DOHH2 (cell line): ENCODE measurements around the gene KCNH1.

Source experiments
- H3F3A ChIP-seq: fragments of 200-600 bp; sonication (generic), shearing (Covaris generic); 2 replicates; pipeline ENCODE4 v1.6.0; 2016; ENCODE audit warnings: antibody characterized with exemption, mild to moderate bottlenecking; ENCODE audit not compliant: control insufficient read depth, insufficient read depth
- H3K27ac ChIP-seq: fragments of 200-600 bp; sonication (generic); 2 replicates; pipeline ENCODE4 v1.5.1; 2014; ENCODE audit warnings: low read depth, mild to moderate bottlenecking, low read length, moderate library complexity
- H3K27me3 ChIP-seq: fragments of 200-600 bp; sonication (generic); 2 replicates; pipeline ENCODE4 v1.6.1; 2014; ENCODE audit warnings: mild to moderate bottlenecking, low read length, mixed read lengths; ENCODE audit not compliant: control insufficient read depth
- H3K36me3 ChIP-seq: fragments of 200-600 bp; sonication (generic); 2 replicates; pipeline ENCODE4 v1.6.1; 2014; ENCODE audit warnings: mild to moderate bottlenecking, low read length, moderate library complexity, mixed read lengths; ENCODE audit not compliant: control insufficient read depth
- H3K4me1 ChIP-seq: fragments of 200-600 bp; sonication (generic); 2 replicates; pipeline ENCODE4 v1.6.1; 2014; ENCODE audit warnings: mild to moderate bottlenecking, low read length, mixed read lengths; ENCODE audit not compliant: control insufficient read depth
- H3K4me2 ChIP-seq: fragments of 200-600 bp; sonication (generic); 2 replicates; pipeline ENCODE4 v1.6.0; 2014; ENCODE audit warnings: mild to moderate bottlenecking, low read length, moderate library complexity
- H3K4me3 ChIP-seq: fragments of 200-600 bp; sonication (generic); 2 replicates; pipeline ENCODE4 v1.5.1; 2014; ENCODE audit warnings: mild to moderate bottlenecking, low read length, mixed read lengths
- H3K79me2 ChIP-seq: fragments of 200-600 bp; sonication (generic); 2 replicates; pipeline ENCODE4 v1.6.1; 2014; ENCODE audit warnings: mild to moderate bottlenecking, low read length, mixed read lengths; ENCODE audit not compliant: control insufficient read depth
- H3K9me2 ChIP-seq: fragments of 200-600 bp; sonication (generic); replicated peaks from 2 replicates; pipeline ENCODE4 v1.6.1; 2014; ENCODE audit warnings: mild to moderate bottlenecking, low read length, mixed read lengths; ENCODE audit not compliant: control insufficient read depth
- H3K9me3 ChIP-seq: fragments of 200-600 bp; sonication (generic); 2 replicates; pipeline ENCODE4 v1.6.1; 2014; ENCODE audit warnings: antibody characterized with exemption, low read length, mixed read lengths; ENCODE audit not compliant: control insufficient read depth, insufficient read depth
- H4K20me1 ChIP-seq: fragments of 200-600 bp; sonication (generic); 2 replicates; pipeline ENCODE4 v1.6.0; 2014; ENCODE audit warnings: low read depth, mild to moderate bottlenecking, antibody characterized with exemption, low read length, moderate library complexity; ENCODE audit not compliant: control insufficient read depth, insufficient read depth
- EZH2phosphoT487 ChIP-seq: fragments of 200-600 bp; sonication (generic); IDR thresholded peaks from 2 replicates; pipeline ENCODE4 v1.6.1; 2017; ENCODE audit warnings: borderline replicate concordance, mild to moderate bottlenecking, antibody characterized with exemption, low read length, moderate library complexity, mixed read lengths
- TF ChIP-seq, protein P1 (sequence below): fragments of 200-600 bp; sonication (generic); IDR thresholded peaks from one replicate; pipeline ENCODE4 v1.5.1; 2014; ENCODE audit warnings: antibody characterized with exemption, mild to moderate bottlenecking, low read depth, low read length; ENCODE audit not compliant: poor library complexity, severe bottlenecking

The KCNH1 gene

DNA sequence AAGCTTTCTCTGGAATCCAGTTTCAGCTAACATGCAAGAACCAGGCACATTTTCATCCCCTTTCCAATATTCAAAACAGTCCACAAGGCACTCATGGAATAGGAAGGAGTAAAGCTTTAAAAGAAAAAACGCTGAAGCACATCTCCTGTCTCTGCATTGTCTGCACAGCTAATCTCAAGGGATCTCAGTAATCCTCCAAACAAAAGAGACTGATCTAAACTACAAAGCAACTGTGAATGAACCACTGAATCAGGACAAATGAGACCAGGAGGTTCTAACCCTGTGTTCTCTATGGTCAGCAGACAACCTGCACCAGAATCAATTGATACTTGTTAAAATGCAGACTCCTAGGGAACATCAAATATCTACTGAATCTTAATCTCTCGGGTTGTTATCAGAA lies 406.2 kb downstream of the KCNH1 start:
- Histone ChIP-seq H3K4me1 (no peaks in the 10 kb centered on the region), H3K9me2 (no peaks in the 10 kb centered on the region), H3K79me2 (no peaks in the 10 kb centered on the region), H3K4me3 (no peak overlapping the region), H3K4me2 (no peak overlapping the region), H4K20me1 (no peaks in the 10 kb centered on the region), H3K9me3 (no peaks in the 10 kb centered on the region), H3F3A (no peaks in the 10 kb centered on the region), H3K27ac (no peak overlapping the region), H3K36me3 (no peaks in the 10 kb centered on the region), H3K27me3 (no peaks in the 10 kb centered on the region)
- TF ChIP-seq, protein P1, sequence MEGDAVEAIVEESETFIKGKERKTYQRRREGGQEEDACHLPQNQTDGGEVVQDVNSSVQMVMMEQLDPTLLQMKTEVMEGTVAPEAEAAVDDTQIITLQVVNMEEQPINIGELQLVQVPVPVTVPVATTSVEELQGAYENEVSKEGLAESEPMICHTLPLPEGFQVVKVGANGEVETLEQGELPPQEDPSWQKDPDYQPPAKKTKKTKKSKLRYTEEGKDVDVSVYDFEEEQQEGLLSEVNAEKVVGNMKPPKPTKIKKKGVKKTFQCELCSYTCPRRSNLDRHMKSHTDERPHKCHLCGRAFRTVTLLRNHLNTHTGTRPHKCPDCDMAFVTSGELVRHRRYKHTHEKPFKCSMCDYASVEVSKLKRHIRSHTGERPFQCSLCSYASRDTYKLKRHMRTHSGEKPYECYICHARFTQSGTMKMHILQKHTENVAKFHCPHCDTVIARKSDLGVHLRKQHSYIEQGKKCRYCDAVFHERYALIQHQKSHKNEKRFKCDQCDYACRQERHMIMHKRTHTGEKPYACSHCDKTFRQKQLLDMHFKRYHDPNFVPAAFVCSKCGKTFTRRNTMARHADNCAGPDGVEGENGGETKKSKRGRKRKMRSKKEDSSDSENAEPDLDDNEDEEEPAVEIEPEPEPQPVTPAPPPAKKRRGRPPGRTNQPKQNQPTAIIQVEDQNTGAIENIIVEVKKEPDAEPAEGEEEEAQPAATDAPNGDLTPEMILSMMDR: no peak
- TF ChIP-seq EZH2phosphoT487: no peak

- H3K4me2 ChIP-seq: no peak overlapping the region
- H3F3A ChIP-seq: no peaks in the 10 kb centered on the region
- no peaks in the 10 kb centered on the region for H3K27me3 ChIP-seq
- no peaks in the 10 kb centered on the region for H3K4me1 ChIP-seq
- no peaks in the 10 kb centered on the region for H3K9me3 ChIP-seq
- no peaks in the 10 kb centered on the region for H4K20me1 ChIP-seq
- no peak overlapping the region for H3K4me3 ChIP-seq
- no peak overlapping the region for H3K27ac ChIP-seq
- no peak for TF ChIP-seq EZH2phosphoT487
- TF ChIP-seq, protein P1: no peak
- H3K36me3 ChIP-seq: no peaks in the 10 kb centered on the region
- H3K9me2 ChIP-seq: no peaks in the 10 kb centered on the region
- no peaks in the 10 kb centered on the region for H3K79me2 ChIP-seq
Observed at GRCh38 chr1:210726621-210727020, 407.3 kb downstream of the KCNH1 start.

- H3K4me3 ChIP-seq: no peak overlapping the region
- H3F3A ChIP-seq: no peaks in the 10 kb centered on the region
- H3K36me3 ChIP-seq: no peaks in the 10 kb centered on the region
- no peak overlapping the region for H3K4me2 ChIP-seq
- H3K9me3 ChIP-seq: no peaks in the 10 kb centered on the region
- H3K9me2 ChIP-seq: no peaks in the 10 kb centered on the region
- no peaks in the 10 kb centered on the region for H3K4me1 ChIP-seq
- TF ChIP-seq, protein P1: no peak
- TF ChIP-seq EZH2phosphoT487: no peak
- no peaks in the 10 kb centered on the region for H3K79me2 ChIP-seq
- H3K27me3 ChIP-seq: no peaks in the 10 kb centered on the region
- no peaks in the 10 kb centered on the region for H4K20me1 ChIP-seq
- no peak overlapping the region for H3K27ac ChIP-seq
Observed at GRCh38 chr1:210724768-210725167, 409.2 kb downstream of the KCNH1 start.

DNA sequence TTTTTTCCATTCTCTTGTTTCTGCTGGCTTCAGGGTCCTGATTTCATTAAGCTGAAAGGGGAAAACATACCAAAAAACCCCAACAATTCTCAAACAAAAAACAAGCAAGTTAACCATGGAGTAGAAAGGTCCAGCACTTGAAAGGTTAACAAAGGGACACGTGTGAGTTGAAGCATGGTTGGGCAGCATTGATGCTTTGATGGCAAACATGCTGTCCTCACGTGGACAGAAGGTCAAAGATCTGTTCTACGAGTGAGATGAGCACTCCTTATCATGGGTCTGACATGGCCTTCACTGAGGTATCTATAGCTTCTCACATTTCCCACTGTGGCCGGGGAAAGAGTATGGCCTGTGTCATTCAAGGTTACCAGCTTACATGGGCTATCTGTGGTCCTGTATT lies 410.3 kb downstream of the KCNH1 start:
- Histone ChIP-seq H3K9me3 (no peaks in the 10 kb centered on the region), H3K79me2 (no peaks in the 10 kb centered on the region)

More for the DNA sequence above, 410.3 kb downstream of the KCNH1 start:
- no peaks in the 10 kb centered on the region for H3K9me2 ChIP-seq
- no peaks in the 10 kb centered on the region for H3K27me3 ChIP-seq
- no peaks in the 10 kb centered on the region for H3K4me1 ChIP-seq
- H3K4me3 ChIP-seq: no peak overlapping the region
- no peaks in the 10 kb centered on the region for H3K36me3 ChIP-seq
- TF ChIP-seq, protein P1: no peak
- TF ChIP-seq EZH2phosphoT487: no peak
- no peaks in the 10 kb centered on the region for H3F3A ChIP-seq
- H3K4me2 ChIP-seq: no peak overlapping the region
- no peaks in the 10 kb centered on the region for H4K20me1 ChIP-seq
- H3K27ac ChIP-seq: no peak overlapping the region
